ENCODE measurements around the gene UBL7.

Gene UBL7

GRCh38 chr15:74438206-74438605 lies 22.8 kb downstream of the UBL7 start:
- DNase-seq: no peak

GRCh38 chr15:74434263-74435136 lies 26.5 kb downstream of the UBL7 start:
- DNase-seq: no peak

DNA sequence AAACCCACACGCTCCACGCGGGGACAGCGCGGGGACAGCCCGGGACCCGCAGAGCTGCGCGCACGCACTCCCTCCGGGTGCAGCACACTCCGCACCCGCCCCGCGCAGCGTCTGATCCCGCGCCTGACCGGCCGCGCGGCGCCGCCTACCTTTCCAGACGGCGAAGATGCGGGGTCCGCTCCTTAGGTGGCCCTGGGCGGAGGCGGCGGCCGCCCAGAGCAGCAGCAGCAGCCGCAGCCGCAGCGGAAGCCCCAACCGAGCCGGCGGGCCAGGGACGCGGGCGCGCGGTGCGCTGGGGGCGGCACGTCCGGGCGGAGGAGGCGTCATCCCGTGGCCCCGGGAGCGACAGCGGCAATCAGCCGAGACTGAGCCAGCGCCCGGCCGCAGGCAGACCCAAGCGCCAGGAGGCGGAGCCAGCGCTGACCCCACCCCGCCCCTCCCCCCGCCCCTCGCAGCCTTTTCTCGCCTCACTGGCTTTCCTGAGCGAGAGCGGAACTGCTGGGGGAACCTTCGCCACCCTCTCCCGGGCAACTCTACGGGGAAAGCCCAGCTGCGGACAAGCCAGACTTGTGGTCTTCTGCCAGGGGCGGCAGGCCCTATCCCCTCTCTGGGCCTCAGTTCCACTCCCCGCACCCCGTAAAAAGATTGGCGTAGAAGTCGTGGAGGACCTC lies 27.2 kb downstream of the UBL7 start, which contains the start of gene SEMA7A:
Gene SEMA7A (minus strand): TSS at position 367 of the 671 bp plus-strand sequence. CDS start 40 bp downstream, at position 327.
- DNase-seq: peak in 1 of 2 experiments; percentile 57

GRCh38 chr15:74432968-74433591 lies 27.9 kb downstream of the UBL7 start:
- DNase-seq: no peak

DNA sequence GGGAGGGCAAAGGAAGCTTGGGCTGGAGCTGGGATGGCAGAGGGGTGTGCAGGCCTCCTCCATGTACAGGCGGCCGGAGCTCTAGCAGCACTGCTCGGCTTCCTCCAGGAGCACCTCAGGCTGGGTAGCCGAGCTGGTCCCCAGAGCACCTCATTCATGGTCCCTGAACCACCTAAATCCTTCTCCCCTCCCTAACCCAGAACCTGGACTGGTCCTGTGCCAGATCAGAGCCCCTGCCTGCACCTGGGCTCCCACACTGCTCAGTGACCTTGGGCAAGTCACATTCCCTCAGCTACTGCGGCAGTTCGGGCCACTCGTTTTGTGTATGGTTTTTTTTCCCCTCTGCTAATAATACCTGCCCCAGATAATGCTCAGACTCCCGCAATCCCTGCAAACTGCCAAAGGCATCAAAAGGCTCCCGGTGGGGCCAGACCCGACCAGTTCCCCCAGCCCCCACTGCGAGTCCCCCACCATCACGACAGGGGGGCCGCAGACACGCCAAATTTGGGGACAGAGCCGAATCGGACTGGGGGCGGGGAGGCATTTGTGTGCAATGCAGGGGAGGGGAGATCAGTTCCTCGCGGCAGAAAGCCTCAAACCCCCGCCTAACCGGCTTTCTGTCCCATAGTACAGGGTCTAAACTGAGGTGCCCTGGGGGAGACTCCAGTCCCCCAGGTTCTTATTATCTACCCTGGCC lies 28.5 kb downstream of the UBL7 start:
- no peak for DNase-seq

DNA sequence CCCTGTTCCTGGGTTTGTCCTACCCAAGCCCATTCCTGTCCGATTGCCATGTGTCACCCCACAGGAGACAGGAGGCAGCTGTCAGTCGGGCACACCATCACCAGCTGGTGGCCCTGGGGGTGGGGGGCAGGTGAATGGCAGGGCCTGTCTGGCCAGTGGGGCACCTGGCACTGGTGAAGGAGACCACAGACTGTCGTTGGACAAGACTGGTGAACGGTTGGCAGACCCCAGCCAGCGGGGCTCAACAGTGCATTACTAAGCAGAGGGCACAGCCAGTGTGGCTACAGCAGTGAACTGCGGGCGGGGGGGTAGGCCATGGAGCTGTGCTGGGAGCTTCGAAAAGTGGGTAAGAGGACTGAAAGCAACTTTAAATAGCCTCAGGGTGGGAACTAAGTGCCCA lies 29.3 kb downstream of the UBL7 start:
- DNase-seq: no peak

DNA sequence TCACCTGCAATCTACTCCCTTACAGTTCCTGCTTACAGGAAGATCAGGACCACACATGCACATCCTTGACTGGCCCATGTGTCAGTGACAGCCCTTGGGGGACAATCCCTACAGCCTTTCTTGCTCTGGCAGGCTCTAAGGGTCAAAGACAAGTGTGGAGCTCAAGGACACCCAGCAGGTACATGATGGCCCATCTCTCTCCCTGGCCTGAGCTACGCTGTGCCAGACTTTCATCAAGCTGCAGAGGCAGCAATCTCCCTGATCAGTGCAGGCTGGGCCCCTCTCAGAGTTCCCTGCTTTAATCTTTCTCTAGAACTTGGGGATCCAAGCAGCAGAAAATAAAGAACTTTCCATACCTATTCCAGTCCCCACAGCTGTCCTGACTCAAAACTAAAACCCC lies 29.8 kb downstream of the UBL7 start:
- no peak for DNase-seq

DNA sequence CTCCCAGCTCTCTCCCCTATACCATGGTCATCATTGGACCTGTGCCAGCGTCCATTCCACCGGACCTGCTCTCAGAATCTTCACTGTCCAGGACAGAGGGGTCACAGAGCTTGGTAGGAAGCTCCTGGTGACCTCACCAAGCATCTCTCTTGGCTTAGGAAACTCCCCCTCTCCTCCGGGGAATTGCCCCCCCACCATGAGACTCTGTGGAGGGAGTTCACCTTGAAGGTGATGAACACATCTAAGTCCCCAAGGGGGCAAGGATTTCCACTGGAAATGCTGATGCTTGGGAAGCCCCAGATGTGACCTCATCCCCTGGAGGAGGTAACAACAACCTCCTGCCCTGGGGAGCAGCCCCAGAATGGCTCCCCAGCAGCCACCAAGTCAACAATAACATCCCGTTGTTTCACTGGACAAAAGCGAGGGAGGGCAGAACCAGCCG lies 30.4 kb downstream of the UBL7 start:
- DNase-seq: no peak

DNA sequence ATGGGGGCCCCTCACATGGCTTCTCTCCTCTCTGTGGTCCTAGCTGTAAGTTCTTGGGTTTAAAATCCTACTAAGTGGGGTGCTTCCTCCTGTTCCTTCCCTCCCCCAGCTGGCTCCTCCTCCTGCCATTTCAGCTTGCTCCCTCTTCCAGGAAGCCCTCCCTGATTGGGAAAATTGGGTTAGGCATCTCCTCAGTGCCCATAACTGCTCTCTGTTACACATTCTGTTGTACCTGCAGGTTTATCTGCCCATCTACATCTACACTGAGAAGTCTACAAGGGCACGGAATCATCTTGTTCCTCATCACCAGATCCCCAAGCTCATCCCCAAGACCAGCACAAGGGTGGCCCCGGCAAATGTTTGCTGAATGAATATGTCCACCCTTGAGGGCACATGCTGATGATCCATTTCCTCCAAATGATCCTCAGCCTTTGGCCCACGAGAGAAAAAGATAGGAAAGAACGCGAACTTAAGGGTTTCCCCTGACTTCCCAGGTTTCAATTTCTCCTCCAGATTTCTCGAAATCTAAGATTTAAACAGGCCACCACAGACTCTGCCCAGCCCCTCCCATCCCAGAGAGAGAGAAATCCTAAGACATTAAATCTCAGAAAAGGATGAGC lies 31.1 kb downstream of the UBL7 start:
- no peak for DNase-seq

DNA sequence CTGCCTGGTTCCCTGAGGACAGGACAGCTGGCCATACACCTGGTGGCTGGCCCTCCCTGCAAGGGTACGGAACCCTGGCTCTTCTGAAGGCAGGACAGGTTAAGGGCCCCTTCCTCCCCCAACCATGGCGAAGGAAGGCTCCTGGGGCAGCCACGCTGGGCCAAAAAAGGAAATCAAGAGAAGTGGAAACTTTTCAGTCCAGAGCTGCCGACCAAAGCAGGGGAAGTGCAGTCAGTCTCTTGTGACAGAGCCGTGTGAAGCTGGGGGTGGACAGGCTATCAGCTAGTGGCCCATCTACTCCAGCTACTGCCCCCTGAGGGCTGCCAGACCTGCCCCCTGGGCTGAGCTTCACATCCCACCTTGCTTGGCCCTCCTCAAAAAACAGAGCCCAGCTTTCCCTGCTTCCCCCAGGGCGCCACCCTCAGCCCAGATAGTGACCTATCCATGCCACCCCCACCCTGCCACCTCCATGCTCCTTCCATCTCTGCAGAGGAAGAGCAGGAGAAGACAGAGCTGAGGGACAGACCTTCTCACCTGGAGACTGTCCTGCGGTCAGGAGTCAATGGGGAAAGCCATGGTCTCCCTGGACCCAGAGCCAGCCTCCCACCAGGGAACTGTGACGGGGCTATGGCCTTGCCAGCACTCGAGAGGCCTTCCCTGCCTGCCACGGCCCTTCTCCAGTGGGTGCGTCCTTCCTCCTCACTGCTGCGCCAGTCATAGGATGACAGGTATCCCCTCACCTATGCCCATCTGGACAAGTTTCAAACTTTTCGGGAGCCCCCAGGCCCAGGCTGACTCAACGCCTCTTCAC lies 31.8 kb downstream of the UBL7 start:
- DNase-seq: no peak

DNA sequence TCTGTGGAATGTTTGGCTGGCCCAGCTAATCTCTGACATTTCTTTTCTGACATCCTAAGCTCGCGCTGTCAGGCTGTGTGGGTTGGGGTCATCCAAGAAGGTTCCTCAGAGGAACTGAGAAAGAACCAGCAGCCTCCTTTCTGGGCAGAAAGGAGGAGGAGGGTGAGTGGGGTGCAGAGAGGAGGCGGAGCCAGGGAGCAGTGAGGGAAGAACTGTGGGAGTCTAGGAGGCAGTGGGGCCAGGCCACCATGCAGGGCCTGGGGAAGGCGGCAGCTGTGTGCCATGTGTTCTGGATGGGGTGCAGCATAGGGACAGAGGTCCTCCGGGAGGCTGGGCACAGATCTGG lies 32.5 kb downstream of the UBL7 start:
- DNase-seq: no peak

DNA sequence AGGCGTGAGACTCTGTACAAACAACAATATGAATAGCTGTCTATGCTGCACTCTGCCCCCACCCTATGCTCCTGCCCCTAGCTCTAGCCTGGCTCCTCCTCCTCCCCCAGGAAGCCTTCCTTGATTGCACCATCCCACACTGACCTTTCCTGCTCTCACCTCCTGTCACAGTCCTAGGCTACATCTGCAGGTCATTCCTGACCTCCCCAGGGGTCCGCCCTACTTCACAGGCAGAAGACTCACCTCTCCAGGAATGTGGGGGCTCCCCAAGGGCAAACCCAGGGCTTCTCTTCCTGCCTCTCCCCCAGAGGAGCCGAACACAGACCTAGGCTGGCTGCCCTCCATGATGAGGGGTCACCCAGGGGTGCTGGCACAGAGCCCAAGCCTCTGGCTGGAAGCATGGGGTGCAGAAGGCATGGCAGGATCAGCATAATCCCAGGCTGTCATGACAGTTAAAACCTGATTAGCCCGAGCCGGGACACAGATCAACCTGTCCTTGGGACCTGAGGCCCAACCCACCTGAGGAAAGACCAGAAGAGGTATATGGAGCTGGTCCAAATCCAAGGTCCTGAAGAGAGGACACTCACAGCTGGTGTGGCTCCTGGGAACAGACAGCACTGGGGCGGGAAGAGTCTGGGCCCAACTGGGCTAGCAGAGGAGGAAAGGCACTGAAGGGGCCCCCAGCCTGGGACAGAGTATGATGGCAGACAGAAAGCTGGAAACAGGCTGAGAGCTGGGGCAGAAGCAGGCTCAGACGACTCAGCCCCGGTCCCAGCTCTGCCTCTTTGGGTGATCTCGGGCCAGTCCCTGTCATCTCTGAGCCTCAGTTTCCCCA lies 33.1 kb downstream of the UBL7 start:
- no peak for DNase-seq

DNA sequence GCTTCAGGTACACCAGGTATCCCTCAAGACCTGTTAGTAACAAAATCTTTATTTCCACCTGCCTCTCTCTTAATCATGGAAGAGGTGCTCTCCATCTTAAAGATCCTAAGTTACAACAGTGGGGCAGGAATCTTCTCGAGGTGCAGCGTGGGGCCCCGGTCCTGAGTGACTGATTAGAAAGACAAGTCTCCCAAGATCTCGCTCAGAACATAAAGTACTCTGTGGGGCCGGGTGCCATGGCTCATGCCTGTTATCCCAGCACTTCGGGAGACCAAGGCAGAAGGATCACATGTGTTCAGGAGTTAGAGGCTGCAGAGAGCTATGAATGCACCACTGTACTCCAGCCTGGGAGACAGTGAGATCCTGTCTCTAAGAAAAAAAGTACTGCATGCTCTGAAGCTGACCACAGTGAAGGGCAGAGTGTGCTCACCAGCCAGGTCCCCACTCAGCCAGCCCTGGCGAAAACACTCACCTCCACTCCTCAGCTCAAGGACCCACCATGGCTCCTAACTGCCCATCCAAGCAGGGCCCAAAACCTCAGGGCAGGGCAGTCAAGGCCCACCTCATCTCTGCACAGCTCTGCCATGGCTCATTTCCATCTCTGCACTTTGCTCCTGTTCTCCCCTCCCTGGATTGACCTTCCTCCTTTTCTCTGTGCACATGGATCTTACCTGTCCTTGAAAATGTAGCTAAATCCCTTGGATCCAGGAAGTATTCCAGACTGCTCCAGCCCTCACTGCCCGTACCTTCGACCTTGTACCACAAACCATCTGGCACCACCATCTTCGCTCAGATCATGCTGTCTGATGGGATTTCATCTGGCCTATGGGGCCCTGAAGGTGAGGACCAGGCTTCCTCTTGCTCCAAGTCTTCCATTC lies 34.3 kb downstream of the UBL7 start:
- DNase-seq: no peak

- DNase-seq: no peak
Observed at GRCh38 chr15:74425630-74426029, 35.3 kb downstream of the UBL7 start.

- DNase-seq: no peak
Observed at GRCh38 chr15:74424901-74425528, 35.9 kb downstream of the UBL7 start.

GRCh38 chr15:74423431-74424257 lies 37.3 kb downstream of the UBL7 start:
- DNase-seq: no peak

DNA sequence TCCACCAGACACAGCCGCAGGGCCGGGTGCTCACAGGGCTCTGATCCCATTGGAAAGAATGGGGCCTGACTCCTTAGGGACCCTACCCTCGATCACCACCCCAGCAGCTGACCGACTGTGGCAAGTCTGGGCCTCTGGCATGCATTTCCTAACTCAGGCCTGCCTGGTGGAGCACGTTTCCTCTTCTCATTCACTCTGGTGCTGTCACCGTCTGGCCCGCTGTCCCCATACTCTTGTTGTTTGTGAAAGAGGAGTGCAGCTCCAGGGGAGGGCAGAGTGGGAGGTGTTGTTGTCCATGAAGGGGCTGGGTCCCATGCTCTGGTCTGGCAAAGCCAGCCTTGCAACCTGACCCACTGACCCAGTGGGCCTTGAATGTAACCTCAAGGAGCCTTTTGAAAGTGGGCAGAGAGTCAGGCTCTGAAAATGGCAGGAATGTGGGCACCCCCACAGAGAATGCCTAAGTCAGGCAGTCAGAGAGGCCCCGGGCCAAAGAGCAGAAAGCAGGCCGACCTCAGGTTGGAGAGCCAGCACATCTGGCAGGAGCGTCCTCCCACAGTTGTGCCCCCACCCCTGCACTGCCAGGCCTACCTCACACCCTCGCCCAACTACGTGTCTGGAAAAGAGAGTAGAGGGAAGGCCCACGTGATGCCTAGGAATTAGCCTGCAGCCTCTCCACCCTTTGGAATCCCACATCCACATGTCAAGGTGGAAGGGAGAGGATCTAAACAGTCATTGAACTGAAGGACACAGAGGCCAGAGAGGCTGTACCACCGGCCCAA lies 38.1 kb downstream of the UBL7 start:
- no peak for DNase-seq

- DNase-seq: no peak
Observed at GRCh38 chr15:74422265-74422651, 38.7 kb downstream of the UBL7 start.
